HG03097 (cell line): ENCODE measurements around the gene SH3RF3.

Experiments used
- ATAC-seq: cut with Tn5 transposase; IDR thresholded peaks from one replicate; pipeline ENCODE4 v1.9.1; 2021; ENCODE audit not compliant: unreplicated experiment, low FRiP score

Gene SH3RF3

DNA sequence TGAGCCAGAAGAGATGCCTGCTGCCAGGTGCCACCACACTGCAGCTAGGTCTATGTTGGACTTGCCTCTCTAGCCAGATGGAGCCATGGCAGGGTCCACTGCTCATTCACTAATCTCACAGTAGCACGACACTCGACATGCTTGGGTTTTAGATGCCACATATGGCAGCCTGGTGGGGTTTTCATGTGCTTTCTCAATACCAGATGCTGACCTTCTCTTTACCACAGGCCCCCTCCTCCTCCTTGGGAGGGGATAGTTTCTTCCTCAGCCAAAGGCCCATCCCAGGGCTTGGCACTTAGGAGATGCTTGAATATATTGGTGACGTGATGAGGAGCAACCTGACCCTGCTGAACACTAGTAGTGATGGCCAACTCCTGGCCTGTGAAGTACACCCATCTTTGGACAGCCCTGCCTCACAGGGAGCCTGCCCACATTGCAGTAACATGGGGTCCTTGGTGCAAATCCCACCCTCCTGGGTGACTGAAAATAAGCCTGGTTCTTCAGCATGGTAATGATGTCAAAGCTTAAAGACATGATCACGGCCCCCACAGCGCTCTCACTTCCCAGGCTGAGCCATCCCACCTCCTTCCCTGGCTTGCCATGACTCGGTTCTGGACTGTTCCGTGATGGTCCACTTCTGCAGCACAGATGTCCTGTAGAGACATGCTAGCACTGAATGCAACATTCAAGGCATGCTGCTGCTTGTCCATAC is 227.5 kb downstream of the SH3RF3 start:
- ATAC-seq, result no peak

DNA sequence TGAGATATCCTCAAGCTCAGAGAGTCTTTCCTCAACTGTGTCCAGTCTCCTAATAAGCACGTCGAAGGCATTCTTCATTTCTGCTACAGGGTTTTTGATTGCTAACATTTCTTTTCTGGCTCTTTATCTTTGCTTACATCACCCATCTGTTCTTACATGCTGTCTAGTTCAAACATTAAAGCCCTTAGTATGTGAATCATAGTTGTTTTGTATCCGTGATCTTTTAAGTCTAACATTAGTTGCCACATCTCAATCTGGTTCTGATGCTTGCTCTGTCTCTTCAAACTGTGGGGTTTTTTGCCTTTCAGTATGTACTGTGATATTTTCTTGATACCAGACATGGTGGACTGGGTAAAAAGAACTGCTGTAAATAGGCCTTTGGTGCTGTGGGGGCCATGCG is 235.2 kb downstream of the SH3RF3 start:
- no peak for ATAC-seq

DNA sequence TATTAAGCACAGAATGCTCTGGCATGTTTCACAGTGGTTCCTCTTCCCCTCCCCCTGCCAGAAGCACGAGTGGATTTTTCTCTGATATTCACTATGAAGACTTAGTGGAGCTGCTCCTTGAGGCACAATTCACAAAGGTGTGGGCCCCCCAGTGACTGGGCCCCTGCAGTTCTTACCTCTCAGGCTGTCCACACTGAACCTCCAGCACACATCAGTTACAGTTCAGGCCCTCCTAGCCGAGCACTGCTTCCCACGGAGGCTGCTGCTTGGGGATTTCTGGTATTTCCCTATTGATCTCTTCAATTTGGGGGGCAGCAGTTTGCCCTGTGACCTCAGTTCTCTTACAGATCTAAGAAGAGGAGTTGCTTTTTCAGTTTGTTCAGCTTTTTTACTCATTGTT is 236.1 kb downstream of the SH3RF3 start:
- no peak for ATAC-seq

DNA sequence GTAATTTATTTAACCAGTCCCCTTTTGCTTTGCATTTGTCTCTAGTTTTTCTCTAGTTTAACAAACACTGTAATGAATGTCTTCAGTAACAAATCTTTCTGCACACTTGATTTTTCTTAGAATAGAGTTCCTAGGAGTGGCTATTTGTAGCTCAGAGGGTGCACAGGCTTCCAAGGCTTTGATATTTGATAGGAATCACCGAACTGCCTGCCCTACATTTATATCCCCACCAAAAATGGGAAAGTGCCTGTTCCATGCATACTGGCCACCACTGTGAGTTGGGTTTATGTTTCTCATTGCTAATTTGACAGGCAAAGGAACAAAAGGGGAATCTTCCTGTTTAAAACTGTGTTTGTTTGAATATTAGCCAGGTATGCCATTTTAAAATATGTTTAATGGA is 238.7 kb downstream of the SH3RF3 start:
- no peak for ATAC-seq

- ATAC-seq, result no peak
Measured at GRCh38 chr2:109368798-109369197, 239.8 kb downstream of the SH3RF3 start.

DNA sequence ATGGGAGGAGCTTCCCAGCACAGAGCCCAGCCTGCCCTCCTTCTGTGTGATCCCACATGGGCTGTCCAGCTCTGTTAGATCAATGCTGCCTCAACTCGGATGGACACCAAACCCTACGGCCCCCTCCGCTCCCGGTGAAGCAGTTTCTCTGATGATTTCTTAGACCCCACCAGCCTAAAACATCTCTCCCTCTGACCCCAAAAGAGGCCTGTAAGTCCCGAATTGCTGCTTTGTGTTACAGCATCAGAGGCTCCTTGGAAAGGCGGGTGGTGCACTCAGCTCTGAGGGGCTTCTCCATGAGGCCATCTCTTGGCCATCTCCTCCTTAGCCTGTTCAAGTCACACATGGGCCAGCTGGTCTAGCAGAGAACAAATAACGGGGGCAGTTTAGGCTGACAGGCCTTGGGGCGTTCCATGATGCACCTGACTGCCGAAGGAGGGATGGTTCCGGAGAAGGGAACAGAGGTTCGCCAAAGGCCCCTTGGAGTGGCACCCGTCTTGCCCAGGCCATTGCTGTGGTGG is 240.7 kb downstream of the SH3RF3 start:
- no peak for ATAC-seq

GRCh38 chr2:109370399-109371035 is 241.5 kb downstream of the SH3RF3 start:
- ATAC-seq, result no peak

GRCh38 chr2:109371481-109372170 is 242.6 kb downstream of the SH3RF3 start:
- ATAC-seq, result no peak

DNA sequence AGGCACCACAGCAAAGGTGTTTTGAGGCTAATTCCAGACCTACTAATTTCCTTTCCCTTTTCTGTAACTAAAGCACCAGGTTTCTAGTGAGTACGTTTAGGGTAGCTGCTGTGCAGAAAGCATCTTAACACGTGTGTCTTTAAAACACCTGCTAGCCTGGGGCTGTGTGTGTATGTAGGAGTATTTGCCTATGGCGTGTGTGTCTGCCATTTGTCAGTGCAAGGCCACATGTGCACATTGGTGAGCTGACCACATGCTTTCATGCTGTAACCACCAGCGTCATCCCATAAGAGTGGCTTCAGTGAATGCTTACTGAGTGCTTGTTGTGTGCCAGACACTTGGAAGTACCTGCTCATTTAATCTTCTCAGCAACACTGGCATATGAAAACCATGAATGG is 243.2 kb downstream of the SH3RF3 start:
- ATAC-seq, result no peak

DNA sequence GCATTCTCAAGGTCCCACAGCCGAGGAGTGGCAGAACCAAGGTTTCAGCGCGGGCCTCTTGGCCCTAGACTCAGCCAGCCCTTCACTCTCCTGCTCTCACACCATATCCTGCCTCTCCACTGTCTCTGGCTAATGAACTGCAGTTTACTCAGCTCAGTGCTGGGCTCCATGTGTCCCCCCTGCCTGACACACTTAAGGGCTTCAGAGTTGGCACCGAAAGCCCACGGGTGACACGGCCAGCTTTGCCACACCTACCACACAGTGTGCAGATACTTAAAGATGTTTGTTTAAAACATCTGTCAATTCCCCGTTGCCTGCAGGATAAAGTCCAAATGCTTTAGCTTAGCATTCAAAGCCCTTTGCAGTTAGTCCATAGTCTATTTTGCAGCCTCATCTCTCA is 243.6 kb downstream of the SH3RF3 start:
- ATAC-seq, result no peak

GRCh38 chr2:109373791-109374547 is 245.0 kb downstream of the SH3RF3 start:
- no peak for ATAC-seq

DNA sequence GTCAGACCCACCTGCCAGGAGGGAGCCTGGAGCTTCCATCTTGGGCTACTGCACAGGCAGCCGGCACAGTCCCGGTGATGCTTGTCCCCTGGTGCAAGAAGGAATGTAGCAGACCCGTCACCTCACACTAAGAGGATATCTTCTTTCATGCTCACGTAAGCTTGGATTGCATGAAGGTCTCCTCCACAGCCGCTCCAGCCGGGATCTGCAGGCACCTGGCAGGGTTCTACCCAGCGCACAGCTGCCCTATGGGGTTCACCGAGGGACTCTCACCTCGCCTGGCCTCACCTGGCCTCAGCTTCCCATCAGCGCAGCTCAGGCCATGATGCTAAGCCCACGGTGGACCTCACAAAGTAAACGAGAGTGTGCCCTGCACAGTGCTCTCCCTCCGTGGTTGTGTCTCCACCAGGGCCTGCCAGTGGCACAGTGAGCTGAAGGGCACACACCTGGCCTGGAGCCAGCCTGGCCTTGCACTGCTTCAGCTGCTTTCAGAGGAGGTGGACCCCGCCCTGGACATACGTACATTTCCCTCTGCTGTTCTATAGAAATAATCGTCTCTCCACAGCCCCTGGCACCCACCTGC is 245.6 kb downstream of the SH3RF3 start:
- no peak for ATAC-seq

GRCh38 chr2:109375131-109375561 is 246.1 kb downstream of the SH3RF3 start:
- ATAC-seq, result no peak

GRCh38 chr2:109375656-109376055 is 246.7 kb downstream of the SH3RF3 start:
- no peak for ATAC-seq

- ATAC-seq, result no peak
Measured at GRCh38 chr2:109376115-109376514, 247.1 kb downstream of the SH3RF3 start.

DNA sequence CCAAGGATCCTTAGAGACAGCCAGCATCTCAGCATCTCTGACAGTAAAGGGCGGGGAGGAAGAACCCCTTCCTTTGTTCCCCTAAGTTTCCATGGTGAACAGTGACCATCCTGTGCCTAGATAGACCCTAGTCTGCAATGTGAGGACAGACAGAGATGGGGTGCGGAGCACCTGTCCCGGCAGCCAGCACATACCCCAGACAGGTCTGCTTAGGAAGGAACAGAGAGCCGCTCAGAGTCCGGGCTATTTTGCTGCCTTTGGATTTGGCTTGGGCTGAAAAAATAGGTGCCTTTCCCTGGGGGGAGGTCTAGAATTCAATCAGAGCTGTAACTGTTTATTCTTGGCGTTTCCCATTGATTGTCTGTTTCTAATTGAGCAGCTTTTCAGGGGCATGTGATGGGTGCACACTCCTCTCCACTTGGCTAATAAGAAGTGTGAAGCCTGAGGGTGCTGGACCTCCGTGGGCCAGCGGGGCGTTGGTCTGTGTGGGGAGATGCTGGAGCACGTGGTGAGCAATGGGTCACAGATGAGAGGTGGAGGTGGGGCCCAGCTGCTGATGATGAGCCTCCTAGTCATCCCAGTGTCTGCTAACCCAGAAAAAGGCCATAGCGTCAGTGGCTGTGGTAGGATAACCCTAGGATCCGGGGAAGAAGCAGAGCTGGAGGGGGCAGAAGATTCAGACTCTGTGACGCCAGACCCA is 247.9 kb downstream of the SH3RF3 start:
- ATAC-seq, result no peak

GRCh38 chr2:109377976-109378375 is 249.0 kb downstream of the SH3RF3 start:
- ATAC-seq, result no peak

- no peak for ATAC-seq
Measured at GRCh38 chr2:109378682-109379081, 249.7 kb downstream of the SH3RF3 start.

- ATAC-seq, result no peak
Measured at GRCh38 chr2:109379507-109379906, 250.5 kb downstream of the SH3RF3 start.
